Neural progenitor cell (in vitro differentiated cells): ENCODE measurements around the gene DEPDC4.
"Not testable (repeated sequence)": the region's sequence is repeated elsewhere in the genome, so short reads cannot be mapped to it uniquely, and the experiment has no call there.

Experiments used
- EZH2 ChIP-seq: fragments of 200-600 bp; sonication (generic); IDR thresholded peaks from 2 replicates; pipeline ENCODE4 v1.6.1; 2017; ENCODE audit warnings: antibody characterized with exemption, mild to moderate bottlenecking, moderate library complexity
- EZH2phosphoT487 ChIP-seq: fragments of 200-600 bp; sonication (generic); IDR thresholded peaks from 2 replicates; pipeline ENCODE4 v1.6.1; 2017; ENCODE audit warnings: antibody characterized with exemption
- TF ChIP-seq, protein P1 (sequence below): fragments of 200-600 bp; sonication (generic); IDR thresholded peaks from 2 replicates; pipeline ENCODE4 v1.5.1; 2017; ENCODE audit warnings: antibody characterized with exemption, mild to moderate bottlenecking

DNA sequence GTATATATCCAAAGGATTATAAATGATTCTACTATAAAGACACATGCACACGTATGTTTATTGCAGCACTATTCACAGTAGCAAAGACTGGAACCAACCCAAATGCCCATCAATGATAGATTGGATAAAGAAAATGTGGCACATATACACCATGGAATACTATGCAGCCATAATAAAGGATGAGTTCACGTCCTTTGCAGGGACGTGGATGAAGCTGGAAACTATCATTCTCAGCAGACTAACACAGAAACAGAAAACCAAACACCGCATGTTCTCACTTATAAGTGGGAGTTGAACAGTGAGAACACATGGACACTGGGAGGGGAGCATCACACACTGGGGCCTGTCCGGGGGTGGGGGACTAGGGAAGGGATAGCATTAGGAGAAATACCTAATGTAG, 41.3 kb upstream of the DEPDC4 start:
- TF ChIP-seq, protein P1, sequence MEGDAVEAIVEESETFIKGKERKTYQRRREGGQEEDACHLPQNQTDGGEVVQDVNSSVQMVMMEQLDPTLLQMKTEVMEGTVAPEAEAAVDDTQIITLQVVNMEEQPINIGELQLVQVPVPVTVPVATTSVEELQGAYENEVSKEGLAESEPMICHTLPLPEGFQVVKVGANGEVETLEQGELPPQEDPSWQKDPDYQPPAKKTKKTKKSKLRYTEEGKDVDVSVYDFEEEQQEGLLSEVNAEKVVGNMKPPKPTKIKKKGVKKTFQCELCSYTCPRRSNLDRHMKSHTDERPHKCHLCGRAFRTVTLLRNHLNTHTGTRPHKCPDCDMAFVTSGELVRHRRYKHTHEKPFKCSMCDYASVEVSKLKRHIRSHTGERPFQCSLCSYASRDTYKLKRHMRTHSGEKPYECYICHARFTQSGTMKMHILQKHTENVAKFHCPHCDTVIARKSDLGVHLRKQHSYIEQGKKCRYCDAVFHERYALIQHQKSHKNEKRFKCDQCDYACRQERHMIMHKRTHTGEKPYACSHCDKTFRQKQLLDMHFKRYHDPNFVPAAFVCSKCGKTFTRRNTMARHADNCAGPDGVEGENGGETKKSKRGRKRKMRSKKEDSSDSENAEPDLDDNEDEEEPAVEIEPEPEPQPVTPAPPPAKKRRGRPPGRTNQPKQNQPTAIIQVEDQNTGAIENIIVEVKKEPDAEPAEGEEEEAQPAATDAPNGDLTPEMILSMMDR, result not testable (repeated sequence)
- TF ChIP-seq EZH2, EZH2phosphoT487: not testable (repeated sequence)
